ENCODE data around the gene MYO7B. TPM values are rescaled to one million over a fixed set of nuclear protein-coding genes. Genes with fewer than 3 reads are reported as not detected.

The MYO7B gene
- total RNA-seq, 5 donors from 2014 or later (not counting 1 experiment from before 2014, with no cell fraction given), result 0.13 to 0.96 (median 0.28) TPM; not detected in 1

DNA sequence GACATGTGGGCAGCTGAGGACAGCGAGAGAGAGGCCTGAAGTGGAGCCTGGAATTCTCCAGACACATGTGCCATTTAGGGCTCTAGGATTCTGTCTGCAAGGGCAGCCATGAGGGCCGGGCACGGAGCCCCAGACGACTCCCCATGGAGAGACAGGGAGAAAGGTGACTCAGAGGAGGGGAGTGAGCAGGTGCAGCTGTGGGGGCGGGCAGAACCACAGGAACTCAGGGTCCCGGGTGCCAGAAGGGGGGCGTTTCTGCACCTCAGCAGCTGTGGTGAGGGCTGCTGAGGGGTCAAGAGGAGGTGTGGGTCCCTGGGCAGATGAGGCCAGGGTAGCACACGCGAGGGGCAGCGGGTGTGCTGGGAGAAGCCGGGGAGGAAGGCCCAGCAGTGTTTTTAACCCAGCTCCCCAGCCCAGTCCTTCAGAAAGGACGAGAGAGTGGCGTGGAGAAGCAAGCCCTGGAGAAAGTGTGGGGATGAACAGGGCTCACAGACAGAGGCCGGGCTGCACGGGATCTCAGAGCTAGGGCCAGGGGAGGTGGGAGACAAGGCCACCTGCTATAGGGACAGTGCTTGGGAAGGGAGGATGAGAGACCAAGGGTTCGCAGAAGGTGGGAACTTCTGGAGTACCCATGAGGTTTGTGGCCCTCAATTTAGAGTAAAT lies 118.1 kb downstream of the MYO7B start:
- no peak overlapping the region for H3K27ac Mint-ChIP-seq
- no peak overlapping the region for H3K27ac ChIP-seq (ENCODE audit: low read length)
- no peak overlapping the region for H3K4me3 ChIP-seq (ENCODE audit: control insufficient read depth in 1 of 2, extremely low read depth in 1 of 2, low read length in 1 of 2)
- no peak overlapping the region for H3K4me3 Mint-ChIP-seq
- 38% methylated on average over 12 of the region's 16 CpGs for WGBS (ENCODE audit: insufficient coverage)
- H3K36me3 Mint-ChIP-seq, result no peaks in the 10 kb centered on the region
- H3K27me3 ChIP-seq (replicated peaks in 1 of 2; ENCODE audit: control insufficient read depth in 2 of 2, extremely low read depth in 1 of 2, insufficient read depth in 2 of 2, low read length in 1 of 2), result peaks cover 0 to 33% of the 10 kb centered on the region in 2 experiments
- peaks cover 8 to 13% of the 10 kb centered on the region in 2 experiments for H3K4me1 ChIP-seq (ENCODE audit: control insufficient read depth in 1 of 2, extremely low read depth in 1 of 2, insufficient read depth in 2 of 2, low read length in 2 of 2)
- DNase-seq (no peak), ATAC-seq (replicated peaks in 1 of 4) (no peak)
- POLR2A ChIA-PET, result no interaction called here
- peaks cover 0 to 3% of the 10 kb centered on the region in 2 donors for H3K27me3 Mint-ChIP-seq
- H3K4me1 Mint-ChIP-seq, result peaks cover 5 to 13% (median 12%) of the 10 kb centered on the region in 3 donors
- no peaks in the 10 kb centered on the region for H3K9me3 ChIP-seq
- no peaks in the 10 kb centered on the region for H3K9me3 Mint-ChIP-seq
- CTCF ChIA-PET, result interaction anchor here (0.8 to 2.5 kb wide), 3 partner anchors 62 to 63 kb away, joined by 5 to 17 read pairs (median 10); no protein-coding TSS in a partner anchor
- H3K36me3 ChIP-seq (ENCODE audit: control insufficient read depth in 2 of 2, extremely low read depth in 1 of 2, insufficient read depth in 1 of 2, low read length in 1 of 2), result no peaks in the 10 kb centered on the region

- Histone ChIP-seq H3K4me3 (ENCODE audit: control insufficient read depth in 1 of 2, extremely low read depth in 1 of 2, low read length in 1 of 2) (no peak overlapping the region), H3K27me3 (replicated peaks in 1 of 2; ENCODE audit: control insufficient read depth in 2 of 2, extremely low read depth in 1 of 2, insufficient read depth in 2 of 2, low read length in 1 of 2) (peaks cover 0 to 34% of the 10 kb centered on the region in 2 experiments), H3K9me3 (no peaks in the 10 kb centered on the region), H3K27ac (ENCODE audit: low read length) (no peak overlapping the region), H3K36me3 (ENCODE audit: control insufficient read depth in 2 of 2, extremely low read depth in 1 of 2, insufficient read depth in 1 of 2, low read length in 1 of 2) (no peaks in the 10 kb centered on the region), H3K4me1 (ENCODE audit: control insufficient read depth in 1 of 2, extremely low read depth in 1 of 2, insufficient read depth in 2 of 2, low read length in 2 of 2) (peaks cover 5 to 7% of the 10 kb centered on the region in 2 experiments)
- Mint-ChIP-seq H3K4me3 (no peak overlapping the region), H3K27me3 (peaks cover 0 to 7% of the 10 kb centered on the region in 2 donors), H3K36me3 (no peaks in the 10 kb centered on the region), H3K4me1 (peaks cover 4 to 6% (median 6%) of the 10 kb centered on the region in 3 donors), H3K9me3 (no peaks in the 10 kb centered on the region), H3K27ac (no peak overlapping the region)
- 90% methylated on average over 21 of the region's 24 CpGs for WGBS (ENCODE audit: insufficient coverage)
- ATAC-seq (replicated peaks in 1 of 4), result no peak
- CTCF ChIA-PET, result no interaction called here
- no peak for DNase-seq
- POLR2A ChIA-PET, result no interaction called here
These were observed 118.8 kb downstream of the MYO7B start for GRCh38 chr2:127654084-127654837.

DNA sequence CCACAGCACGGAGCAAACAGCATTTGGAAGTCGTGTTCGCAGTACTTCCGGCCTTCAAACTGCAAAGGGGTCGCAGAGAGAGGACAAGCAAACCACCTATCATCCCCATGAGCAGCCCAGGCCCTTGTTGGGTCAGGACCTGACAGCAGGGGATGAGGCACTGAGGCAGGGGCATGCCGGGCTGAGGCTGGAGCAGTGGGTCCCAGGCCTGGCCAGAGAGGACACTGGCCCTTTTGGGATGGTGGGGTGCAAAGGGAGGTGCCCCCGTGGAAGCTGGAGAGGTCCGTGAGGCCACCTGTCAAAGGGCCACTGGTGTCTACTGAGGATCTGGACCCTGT lies 119.3 kb downstream of the MYO7B start:
- DNase-seq (no peak), ATAC-seq (replicated peaks in 1 of 4) (no peak)
- Mint-ChIP-seq H3K36me3 (no peaks in the 10 kb centered on the region), H3K9me3 (no peaks in the 10 kb centered on the region), H3K4me3 (no peak overlapping the region), H3K27me3 (peaks cover 0 to 7% of the 10 kb centered on the region in 2 donors), H3K27ac (no peak overlapping the region), H3K4me1 (peaks cover 0 to 1% (median under 1%) of the 10 kb centered on the region in 3 donors)
- ChIA-PET CTCF (interaction anchor here in 1 of 2 donors (2.3 kb wide), 1 partner anchor 63 kb away, joined by 7 read pairs; no protein-coding TSS in a partner anchor), POLR2A (no interaction called here)
- H3K4me1 ChIP-seq (ENCODE audit: control insufficient read depth in 1 of 2, extremely low read depth in 1 of 2, insufficient read depth in 2 of 2, low read length in 2 of 2), result peaks cover 0 to 2% of the 10 kb centered on the region in 2 experiments
- no peak overlapping the region for H3K27ac ChIP-seq (ENCODE audit: low read length)
- peaks cover 0 to 40% of the 10 kb centered on the region in 2 experiments for H3K27me3 ChIP-seq (replicated peaks in 1 of 2; ENCODE audit: control insufficient read depth in 2 of 2, extremely low read depth in 1 of 2, insufficient read depth in 2 of 2, low read length in 1 of 2)
- 90% methylated on average over 8 of the region's 8 CpGs for WGBS (ENCODE audit: insufficient coverage)
- H3K4me3 ChIP-seq (ENCODE audit: control insufficient read depth in 1 of 2, extremely low read depth in 1 of 2, low read length in 1 of 2), result no peak overlapping the region
- no peaks in the 10 kb centered on the region for H3K9me3 ChIP-seq
- H3K36me3 ChIP-seq (ENCODE audit: control insufficient read depth in 2 of 2, extremely low read depth in 1 of 2, insufficient read depth in 1 of 2, low read length in 1 of 2), result no peaks in the 10 kb centered on the region

GRCh38 chr2:127655209-127656073 lies 120.0 kb downstream of the MYO7B start:
- Mint-ChIP-seq H3K4me3 (no peak overlapping the region), H3K36me3 (no peaks in the 10 kb centered on the region), H3K27ac (no peak overlapping the region), H3K27me3 (peaks cover 0 to 12% of the 10 kb centered on the region in 2 donors), H3K4me1 (no peaks in the 10 kb centered on the region), H3K9me3 (no peaks in the 10 kb centered on the region)
- ATAC-seq (replicated peaks in 1 of 4), result no peak
- H3K27ac ChIP-seq (ENCODE audit: low read length), result no peak overlapping the region
- H3K9me3 ChIP-seq, result no peaks in the 10 kb centered on the region
- H3K36me3 ChIP-seq (ENCODE audit: control insufficient read depth in 2 of 2, extremely low read depth in 1 of 2, insufficient read depth in 1 of 2, low read length in 1 of 2), result no peaks in the 10 kb centered on the region
- no peak for DNase-seq
- no peak overlapping the region for H3K4me3 ChIP-seq (ENCODE audit: control insufficient read depth in 1 of 2, extremely low read depth in 1 of 2, low read length in 1 of 2)
- CTCF ChIA-PET, result interaction anchor here in 1 of 2 donors (2.3 kb wide), 1 partner anchor 64 kb away, joined by 7 read pairs; no protein-coding TSS in a partner anchor
- peaks cover 0 to 38% of the 10 kb centered on the region in 2 experiments for H3K27me3 ChIP-seq (replicated peaks in 1 of 2; ENCODE audit: control insufficient read depth in 2 of 2, extremely low read depth in 1 of 2, insufficient read depth in 2 of 2, low read length in 1 of 2)
- WGBS (ENCODE audit: insufficient coverage), result 87% methylated on average over 8 of the region's 16 CpGs
- POLR2A ChIA-PET, result interaction anchor here in 1 of 2 donors (0.7 kb wide), 1 partner anchor 67 kb away, joined by 4 read pairs; no protein-coding TSS in a partner anchor
- H3K4me1 ChIP-seq (ENCODE audit: control insufficient read depth in 1 of 2, extremely low read depth in 1 of 2, insufficient read depth in 2 of 2, low read length in 2 of 2), result no peaks in the 10 kb centered on the region

DNA sequence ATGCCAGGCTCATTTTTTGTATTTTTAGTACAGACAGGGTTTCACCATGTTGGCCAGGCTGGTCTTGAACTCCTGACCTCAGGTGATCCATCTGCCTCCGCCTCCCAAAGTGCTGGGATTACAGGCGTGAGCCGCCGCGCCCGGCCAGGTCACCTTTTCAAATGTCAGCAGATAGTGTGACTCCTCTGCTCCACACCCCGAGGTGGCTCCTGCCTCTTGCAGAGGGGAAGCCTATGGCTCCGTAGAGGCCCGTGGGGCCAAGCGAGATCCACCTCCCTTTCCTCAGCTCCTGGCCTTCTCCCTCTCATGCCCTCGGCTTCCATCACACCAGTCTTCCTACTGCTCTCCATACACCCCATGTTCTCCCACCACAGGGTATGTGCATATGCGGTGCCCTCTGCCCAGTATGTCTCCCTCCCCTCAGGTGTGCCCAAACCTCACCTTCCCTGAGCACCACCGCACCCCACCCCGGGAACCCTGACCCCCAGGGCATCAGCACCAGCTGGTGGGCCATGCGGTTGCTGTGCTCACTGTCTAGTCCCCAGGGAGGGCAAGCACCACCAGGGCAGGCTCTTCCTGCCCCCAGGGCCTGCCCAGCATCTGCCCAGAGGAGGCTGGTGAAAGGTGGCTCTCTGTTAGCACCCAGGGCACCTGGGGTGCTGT lies 121.2 kb downstream of the MYO7B start:
- Histone ChIP-seq H3K9me3 (no peaks in the 10 kb centered on the region), H3K4me3 (ENCODE audit: control insufficient read depth in 1 of 2, extremely low read depth in 1 of 2, low read length in 1 of 2) (no peak overlapping the region), H3K27ac (ENCODE audit: low read length) (no peak overlapping the region), H3K4me1 (ENCODE audit: control insufficient read depth in 1 of 2, extremely low read depth in 1 of 2, insufficient read depth in 2 of 2, low read length in 2 of 2) (no peaks in the 10 kb centered on the region), H3K27me3 (replicated peaks in 1 of 2; ENCODE audit: control insufficient read depth in 2 of 2, extremely low read depth in 1 of 2, insufficient read depth in 2 of 2, low read length in 1 of 2) (peaks cover 0 to 46% of the 10 kb centered on the region in 2 experiments), H3K36me3 (ENCODE audit: control insufficient read depth in 2 of 2, extremely low read depth in 1 of 2, insufficient read depth in 1 of 2, low read length in 1 of 2) (no peaks in the 10 kb centered on the region)
- 89% methylated on average over 15 of the region's 15 CpGs for WGBS (ENCODE audit: insufficient coverage)
- CTCF ChIA-PET, result interaction anchor here in 1 of 2 donors (0.6 to 2.3 kb wide), 2 partner anchors 31 to 65 kb away, joined by 3 to 7 read pairs; no protein-coding TSS in a partner anchor
- Mint-ChIP-seq H3K9me3 (no peaks in the 10 kb centered on the region), H3K4me1 (no peaks in the 10 kb centered on the region), H3K36me3 (no peaks in the 10 kb centered on the region), H3K4me3 (no peak overlapping the region), H3K27me3 (peaks cover 5 to 24% of the 10 kb centered on the region in 2 donors), H3K27ac (no peak overlapping the region)
- POLR2A ChIA-PET, result no interaction called here
- no peak for DNase-seq
- ATAC-seq (replicated peaks in 1 of 4), result no peak
